WERI-Rb-1 (cell line): Measurements from ENCODE around the gene KCNMA1.

Source experiments
- DNase-seq: peaks from one replicate; pipeline ENCODE4 v3.0.0-alpha.2; 2020
- H3K27ac ChIP-seq: fragments of 250-450 bp; sonication (Bioruptor Pico); 2 replicates; pipeline ENCODE4 v1.5.1; 2020; ENCODE audit warnings: mild to moderate bottlenecking, moderate library complexity
- H3K27me3 ChIP-seq: fragments of 250-450 bp; sonication (Bioruptor Pico); 2 replicates; pipeline ENCODE4 v1.5.1; 2021; ENCODE audit warnings: mild to moderate bottlenecking, low read depth, moderate library complexity; ENCODE audit not compliant: insufficient read depth, severe bottlenecking
- H3K36me3 ChIP-seq: fragments of 250-450 bp; sonication (Bioruptor Pico); 2 replicates; pipeline ENCODE4 v1.5.1; 2020; ENCODE audit warnings: mild to moderate bottlenecking, moderate library complexity
- H3K4me3 ChIP-seq: 2 replicates; pipeline ENCODE4 v1.5.1; 2011; ENCODE audit warnings: low read depth, mild to moderate bottlenecking, control low read depth, low read length
- H3K9me3 ChIP-seq: fragments of 250-450 bp; sonication (Bioruptor Pico); 2 replicates; pipeline ENCODE4 v1.5.1; 2021; ENCODE audit warnings: mild to moderate bottlenecking, moderate library complexity; ENCODE audit not compliant: severe bottlenecking
- TF ChIP-seq, protein P1 (sequence below): IDR thresholded peaks from 2 replicates; pipeline ENCODE4 v1.5.1; 2011; ENCODE audit warnings: low read depth, mild to moderate bottlenecking, control low read depth, inconsistent platforms, low read length

KCNMA1 gene

DNA sequence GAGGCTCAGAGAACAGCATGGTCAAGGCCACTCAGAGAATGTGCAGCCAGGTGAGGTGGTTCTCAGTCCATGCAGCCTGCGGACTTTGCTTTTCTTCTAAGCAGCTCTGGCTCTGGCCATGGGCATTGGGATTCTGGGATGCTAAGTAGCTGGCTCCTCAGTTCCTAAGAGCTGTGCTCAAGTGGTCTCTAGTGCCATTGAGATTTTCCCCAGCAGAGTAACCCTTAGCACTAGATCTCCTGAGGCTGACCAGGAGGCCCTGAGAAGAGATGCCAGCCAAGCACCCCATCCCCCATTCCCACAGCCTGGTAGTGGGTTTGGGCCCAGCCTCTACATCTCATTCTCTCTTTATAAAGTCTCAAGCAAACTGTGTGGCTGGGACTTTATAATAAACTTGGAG, 77.1 kb downstream of the KCNMA1 start:
- no peaks in the 10 kb centered on the region for H3K36me3 ChIP-seq
- no peaks in the 10 kb centered on the region for H3K27me3 ChIP-seq
- H3K27ac ChIP-seq, result no peak overlapping the region
- H3K9me3 ChIP-seq, result no peaks in the 10 kb centered on the region
- no peak overlapping the region for H3K4me3 ChIP-seq
- no peak for DNase-seq
- TF ChIP-seq, protein P1, sequence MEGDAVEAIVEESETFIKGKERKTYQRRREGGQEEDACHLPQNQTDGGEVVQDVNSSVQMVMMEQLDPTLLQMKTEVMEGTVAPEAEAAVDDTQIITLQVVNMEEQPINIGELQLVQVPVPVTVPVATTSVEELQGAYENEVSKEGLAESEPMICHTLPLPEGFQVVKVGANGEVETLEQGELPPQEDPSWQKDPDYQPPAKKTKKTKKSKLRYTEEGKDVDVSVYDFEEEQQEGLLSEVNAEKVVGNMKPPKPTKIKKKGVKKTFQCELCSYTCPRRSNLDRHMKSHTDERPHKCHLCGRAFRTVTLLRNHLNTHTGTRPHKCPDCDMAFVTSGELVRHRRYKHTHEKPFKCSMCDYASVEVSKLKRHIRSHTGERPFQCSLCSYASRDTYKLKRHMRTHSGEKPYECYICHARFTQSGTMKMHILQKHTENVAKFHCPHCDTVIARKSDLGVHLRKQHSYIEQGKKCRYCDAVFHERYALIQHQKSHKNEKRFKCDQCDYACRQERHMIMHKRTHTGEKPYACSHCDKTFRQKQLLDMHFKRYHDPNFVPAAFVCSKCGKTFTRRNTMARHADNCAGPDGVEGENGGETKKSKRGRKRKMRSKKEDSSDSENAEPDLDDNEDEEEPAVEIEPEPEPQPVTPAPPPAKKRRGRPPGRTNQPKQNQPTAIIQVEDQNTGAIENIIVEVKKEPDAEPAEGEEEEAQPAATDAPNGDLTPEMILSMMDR, result no peak

DNA sequence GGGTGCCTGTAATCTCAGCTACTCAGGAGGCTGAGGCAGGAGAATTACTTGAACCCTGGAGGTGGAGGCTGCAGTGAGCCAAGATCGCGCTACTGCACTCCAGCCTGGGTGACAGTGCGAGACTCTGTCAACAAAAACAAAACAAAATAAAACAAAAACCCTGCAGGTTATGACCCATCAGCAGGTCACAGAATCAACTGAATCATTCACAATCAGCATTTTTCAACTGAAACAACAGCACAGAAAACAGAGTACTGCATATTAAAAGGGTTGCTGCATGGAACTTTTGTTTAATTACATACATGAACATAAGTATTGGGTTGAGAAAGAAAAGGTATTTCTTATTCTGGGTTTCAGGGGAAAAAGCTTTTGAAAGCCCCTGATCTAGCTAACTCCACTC, 77.6 kb downstream of the KCNMA1 start:
- Histone ChIP-seq H3K4me3 (no peak overlapping the region), H3K9me3 (no peaks in the 10 kb centered on the region), H3K27ac (no peak overlapping the region), H3K27me3 (no peaks in the 10 kb centered on the region), H3K36me3 (no peaks in the 10 kb centered on the region)
- TF ChIP-seq, protein P1, result no peak
- DNase-seq, result no peak

DNA sequence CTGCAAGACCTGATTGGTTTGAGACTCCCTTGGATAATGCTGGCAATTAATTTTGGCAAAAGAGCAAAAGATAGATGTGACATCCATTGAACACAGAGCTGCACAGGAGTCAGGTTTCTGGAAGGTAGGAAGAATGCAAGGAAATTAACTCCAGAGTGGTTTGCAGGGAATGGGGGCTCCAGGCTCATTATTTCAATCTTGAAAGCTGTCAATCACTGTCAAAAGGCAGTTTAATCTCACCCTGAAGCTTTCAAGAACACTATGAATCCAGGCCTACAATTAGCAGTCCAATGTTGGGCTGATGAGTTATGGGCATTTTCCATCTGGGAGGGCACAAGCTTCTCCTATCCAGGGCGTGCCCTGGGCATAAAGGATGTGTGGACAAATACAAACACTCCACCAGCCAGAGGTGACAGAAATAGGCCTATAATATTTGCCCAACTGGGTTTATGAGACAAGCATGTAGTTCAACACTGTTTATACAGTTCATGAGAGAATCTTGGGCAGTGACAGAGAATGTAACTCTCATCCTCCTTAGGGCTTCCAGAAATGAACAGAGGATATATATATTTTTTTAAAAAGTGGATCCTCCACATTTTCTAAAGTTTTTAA, 80.5 kb downstream of the KCNMA1 start:
- Histone ChIP-seq H3K4me3 (no peak overlapping the region), H3K36me3 (no peaks in the 10 kb centered on the region), H3K27ac (no peak overlapping the region), H3K9me3 (no peaks in the 10 kb centered on the region), H3K27me3 (no peaks in the 10 kb centered on the region)
- no peak for DNase-seq
- TF ChIP-seq, protein P1, result no peak

DNA sequence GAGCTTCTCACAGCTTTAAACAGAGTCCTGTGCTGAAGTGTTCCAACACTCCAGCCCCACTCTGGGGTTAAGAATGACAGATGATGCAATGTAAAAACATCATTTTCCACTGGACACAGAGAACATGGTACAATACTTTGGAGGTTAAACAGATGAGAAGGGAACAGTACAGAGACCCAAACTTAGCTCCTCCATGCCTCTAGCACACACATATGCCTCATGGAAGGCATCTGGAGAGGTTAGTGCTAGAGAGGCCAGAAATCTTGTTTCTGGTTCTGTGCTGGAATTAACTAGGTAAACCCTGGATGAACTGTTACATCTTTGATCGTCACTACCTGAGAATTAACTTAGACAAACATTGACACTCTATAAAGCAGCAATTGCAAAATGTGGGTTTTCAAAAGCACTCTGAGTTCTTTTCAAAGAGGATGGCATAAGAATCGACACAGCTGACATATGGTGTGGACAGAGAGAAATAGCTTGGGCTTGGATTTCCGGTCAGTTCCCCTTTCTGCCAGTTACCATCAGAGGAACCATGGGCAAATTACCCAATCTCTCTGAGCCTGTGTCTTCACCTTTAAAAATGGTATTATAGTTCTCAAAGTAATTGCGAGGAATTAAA, 81.9 kb downstream of the KCNMA1 start:
- Histone ChIP-seq H3K4me3 (no peak overlapping the region), H3K27ac (no peak overlapping the region), H3K9me3 (no peaks in the 10 kb centered on the region), H3K27me3 (no peaks in the 10 kb centered on the region), H3K36me3 (no peaks in the 10 kb centered on the region)
- DNase-seq, result no peak
- TF ChIP-seq, protein P1, result no peak

DNA sequence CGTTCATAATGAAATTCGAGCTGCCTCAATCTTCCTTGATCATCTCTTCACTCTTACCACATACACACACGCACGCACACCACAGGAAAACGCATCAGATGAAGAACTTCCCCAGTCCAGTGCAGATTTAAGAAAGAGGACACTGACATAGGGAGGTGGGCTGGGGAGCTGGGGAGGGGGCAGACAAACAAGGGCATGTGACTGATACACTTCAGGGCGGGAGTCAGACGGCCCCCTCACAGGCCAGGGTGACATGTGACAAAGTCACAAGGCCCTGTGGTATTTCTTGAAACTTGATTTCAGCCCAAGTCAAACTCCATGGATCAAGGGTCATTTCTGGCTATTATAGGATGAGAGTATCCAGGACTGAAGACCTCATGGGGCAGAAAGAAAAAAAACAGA, 82.6 kb downstream of the KCNMA1 start:
- Histone ChIP-seq H3K27ac (no peak overlapping the region), H3K27me3 (no peaks in the 10 kb centered on the region), H3K4me3 (no peak overlapping the region), H3K36me3 (no peaks in the 10 kb centered on the region), H3K9me3 (no peaks in the 10 kb centered on the region)
- TF ChIP-seq, protein P1, result no peak
- DNase-seq, result no peak

DNA sequence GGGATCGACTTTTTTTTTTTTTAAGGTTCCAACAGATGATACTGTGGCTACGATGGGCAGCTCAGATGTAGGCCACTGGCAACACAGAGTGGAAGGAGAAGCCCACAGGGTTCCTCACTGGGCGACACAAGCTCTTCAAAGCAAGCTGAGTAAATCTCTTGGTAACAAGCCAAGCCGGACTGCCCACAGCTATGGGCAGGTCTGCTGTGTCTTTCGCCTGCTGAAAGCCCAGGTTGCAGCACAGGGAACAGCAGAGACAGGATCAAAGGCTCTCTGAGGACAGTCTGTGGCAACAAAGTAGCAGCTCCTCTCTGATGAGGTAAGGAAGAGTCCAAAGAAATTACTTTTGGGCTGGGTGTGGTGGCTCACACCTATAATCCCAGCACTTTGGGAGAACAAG, 83.6 kb downstream of the KCNMA1 start:
- H3K27ac ChIP-seq, result no peak overlapping the region
- no peak for DNase-seq
- no peak overlapping the region for H3K4me3 ChIP-seq
- no peaks in the 10 kb centered on the region for H3K27me3 ChIP-seq
- TF ChIP-seq, protein P1, result no peak
- no peaks in the 10 kb centered on the region for H3K9me3 ChIP-seq
- H3K36me3 ChIP-seq, result no peaks in the 10 kb centered on the region
